Measurements from ENCODE around the gene RAB6D. TPM values are rescaled to one million over a fixed set of nuclear protein-coding genes. Genes with fewer than 3 reads are reported as not detected.
"Not testable (repeated sequence)": the region's sequence is repeated elsewhere in the genome, so short reads cannot be mapped to it uniquely, and the experiment has no call there.

RAB6D gene
- total RNA-seq, 1 donor from 2014 or later = 0.56 TPM

DNA sequence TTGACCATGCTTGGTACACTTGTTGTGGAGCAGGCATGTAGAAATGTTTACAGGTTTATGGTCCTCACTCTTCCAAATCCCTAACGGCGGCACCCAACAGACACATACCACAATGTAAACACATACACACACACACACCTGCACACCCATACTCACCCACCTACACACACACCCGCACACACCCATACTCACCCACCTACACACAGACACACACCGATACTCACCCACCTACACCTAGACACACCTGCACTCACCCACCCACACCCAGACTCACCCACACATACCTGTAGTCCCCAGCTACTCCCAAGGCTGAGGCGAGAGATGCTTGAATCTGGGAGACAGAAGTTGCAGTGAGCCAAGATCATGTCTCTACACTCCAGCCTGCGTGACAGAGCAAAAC, 1.5 kb upstream of the RAB6D start:
- no peak for DNase-seq (ENCODE audit: extremely low spot score, unreplicated experiment)
- H3K4me3 Mint-ChIP-seq = peak overlapping the region; percentile 9
- no peaks in the 10 kb centered on the region for H3K36me3 Mint-ChIP-seq
- peaks cover 3% of the 10 kb centered on the region for H3K4me1 Mint-ChIP-seq (ENCODE audit: unreplicated experiment)
- H3K9me3 Mint-ChIP-seq = no peaks in the 10 kb centered on the region
- H3K27ac Mint-ChIP-seq = no peak overlapping the region
- no peak for TF ChIP-seq CTCF (conservative IDR thresholded peaks at IDR 0.05)
- H3K27me3 Mint-ChIP-seq = peaks cover 48% of the 10 kb centered on the region

- Mint-ChIP-seq H3K27ac (peak overlapping the region; percentile 12), H3K27me3 (peaks cover 64% of the 10 kb centered on the region)
Measured at GRCh38 chr2:131363213-131363612, 755 bp downstream of the RAB6D start.

GRCh38 chr2:131361773-131362172, 2.2 kb downstream of the RAB6D start:
- H3K27ac Mint-ChIP-seq; DNase-seq (ENCODE audit: extremely low spot score, unreplicated experiment); H3K36me3 Mint-ChIP-seq; H3K4me1 Mint-ChIP-seq (ENCODE audit: unreplicated experiment); H3K9me3 Mint-ChIP-seq: not testable (repeated sequence)
- Mint-ChIP-seq H3K4me3 (peak overlapping the region; percentile 65), H3K27me3 (peaks cover 71% of the 10 kb centered on the region)
- TF ChIP-seq CTCF (conservative IDR thresholded peaks at IDR 0.05) = peak; percentile 59

More at GRCh38 chr2:131363213-131363612, 755 bp downstream of the RAB6D start:
- H3K36me3 Mint-ChIP-seq; H3K9me3 Mint-ChIP-seq; H3K4me1 Mint-ChIP-seq (ENCODE audit: unreplicated experiment); DNase-seq (ENCODE audit: extremely low spot score, unreplicated experiment): not testable (repeated sequence)
- peak overlapping the region; percentile 73 for H3K4me3 Mint-ChIP-seq

DNA sequence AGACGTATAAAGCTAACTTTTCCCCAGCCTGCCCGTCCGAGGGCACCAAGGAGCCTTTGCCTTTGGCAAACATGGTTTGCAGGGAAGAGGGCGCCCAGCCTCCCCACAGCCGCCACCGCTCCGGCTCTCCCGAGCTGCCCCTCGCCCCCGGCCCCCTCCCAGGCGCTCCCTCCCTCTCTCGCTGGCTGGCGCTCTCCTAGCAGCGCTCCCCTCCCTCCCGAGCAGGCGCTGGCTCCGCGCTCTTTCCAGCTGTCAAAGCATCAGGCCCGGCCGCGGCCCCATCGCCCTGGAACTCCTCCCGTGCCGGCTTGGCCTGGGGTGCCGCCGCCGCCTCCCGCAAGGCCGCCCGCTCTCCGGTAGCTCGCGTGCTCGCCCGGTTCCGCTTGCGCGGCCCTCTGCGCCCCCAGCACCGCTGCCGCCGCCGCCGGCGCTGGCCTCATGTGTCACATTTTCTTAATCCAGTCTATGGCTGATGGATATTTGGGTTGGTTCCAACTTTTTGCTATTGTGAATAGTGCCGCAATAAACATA, 10.7 kb downstream of the RAB6D start:
- not testable (repeated sequence) for H3K9me3 Mint-ChIP-seq; H3K4me1 Mint-ChIP-seq (ENCODE audit: unreplicated experiment)

GRCh38 chr2:131349021-131349420, 14.9 kb downstream of the RAB6D start:
- no peaks in the 10 kb centered on the region for H3K36me3 Mint-ChIP-seq
- H3K4me3 Mint-ChIP-seq = no peak overlapping the region
- H3K9me3 Mint-ChIP-seq = no peaks in the 10 kb centered on the region
- no peaks in the 10 kb centered on the region for H3K4me1 Mint-ChIP-seq (ENCODE audit: unreplicated experiment)
- H3K27me3 Mint-ChIP-seq = peaks cover 44% of the 10 kb centered on the region
- no peak for TF ChIP-seq CTCF (conservative IDR thresholded peaks at IDR 0.05)
- no peak for DNase-seq (ENCODE audit: extremely low spot score, unreplicated experiment)
- H3K27ac Mint-ChIP-seq = no peak overlapping the region

More for the DNA sequence above, 10.7 kb downstream of the RAB6D start:
- not testable (repeated sequence) for H3K27ac Mint-ChIP-seq; H3K36me3 Mint-ChIP-seq; DNase-seq (ENCODE audit: extremely low spot score, unreplicated experiment)
- H3K4me3 Mint-ChIP-seq = peak overlapping the region; percentile 68
- peaks cover 63% of the 10 kb centered on the region for H3K27me3 Mint-ChIP-seq

- not testable (repeated sequence) for H3K27ac Mint-ChIP-seq; H3K36me3 Mint-ChIP-seq; DNase-seq (ENCODE audit: extremely low spot score, unreplicated experiment); H3K4me1 Mint-ChIP-seq (ENCODE audit: unreplicated experiment); H3K4me3 Mint-ChIP-seq; H3K9me3 Mint-ChIP-seq
- H3K27me3 Mint-ChIP-seq = peaks cover 29% of the 10 kb centered on the region
Measured at GRCh38 chr2:131347035-131347434, 16.9 kb downstream of the RAB6D start.

GRCh38 chr2:131339307-131339706, 24.7 kb downstream of the RAB6D start:
- H3K4me3 Mint-ChIP-seq; H3K36me3 Mint-ChIP-seq; H3K27ac Mint-ChIP-seq; DNase-seq (ENCODE audit: extremely low spot score, unreplicated experiment); H3K4me1 Mint-ChIP-seq (ENCODE audit: unreplicated experiment); H3K9me3 Mint-ChIP-seq: not testable (repeated sequence)
- H3K27me3 Mint-ChIP-seq = peaks cover 45% of the 10 kb centered on the region

- H3K9me3 Mint-ChIP-seq; H3K4me1 Mint-ChIP-seq (ENCODE audit: unreplicated experiment); H3K27ac Mint-ChIP-seq; DNase-seq (ENCODE audit: extremely low spot score, unreplicated experiment); H3K36me3 Mint-ChIP-seq; H3K4me3 Mint-ChIP-seq: not testable (repeated sequence)
- peaks cover 61% of the 10 kb centered on the region for H3K27me3 Mint-ChIP-seq
- peak; percentile 64 for TF ChIP-seq CTCF (conservative IDR thresholded peaks at IDR 0.05)
Measured at GRCh38 chr2:131335319-131335718, 28.6 kb downstream of the RAB6D start.

DNA sequence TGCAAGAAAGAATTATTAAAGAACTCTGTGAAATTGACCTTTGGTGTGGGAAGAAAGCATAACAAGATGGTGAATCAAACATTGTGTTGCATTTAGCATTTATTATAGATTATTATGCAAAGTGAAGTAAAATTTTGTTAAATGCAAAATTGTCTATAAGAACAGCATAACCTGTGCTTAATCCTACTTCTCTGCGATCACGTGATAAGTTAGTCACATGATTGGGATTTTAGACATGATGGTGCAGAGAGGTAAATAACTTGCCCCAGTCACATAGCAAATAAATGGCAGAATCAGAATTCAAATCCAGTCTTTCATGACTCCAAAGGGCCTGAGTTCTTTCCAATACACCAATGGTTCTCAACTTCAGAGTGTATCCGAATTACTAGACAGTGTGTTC, 31.3 kb downstream of the RAB6D start:
- not testable (repeated sequence) for H3K9me3 Mint-ChIP-seq; H3K4me3 Mint-ChIP-seq; DNase-seq (ENCODE audit: extremely low spot score, unreplicated experiment); H3K4me1 Mint-ChIP-seq (ENCODE audit: unreplicated experiment); H3K36me3 Mint-ChIP-seq; H3K27ac Mint-ChIP-seq
- peaks cover 54% of the 10 kb centered on the region for H3K27me3 Mint-ChIP-seq

DNA sequence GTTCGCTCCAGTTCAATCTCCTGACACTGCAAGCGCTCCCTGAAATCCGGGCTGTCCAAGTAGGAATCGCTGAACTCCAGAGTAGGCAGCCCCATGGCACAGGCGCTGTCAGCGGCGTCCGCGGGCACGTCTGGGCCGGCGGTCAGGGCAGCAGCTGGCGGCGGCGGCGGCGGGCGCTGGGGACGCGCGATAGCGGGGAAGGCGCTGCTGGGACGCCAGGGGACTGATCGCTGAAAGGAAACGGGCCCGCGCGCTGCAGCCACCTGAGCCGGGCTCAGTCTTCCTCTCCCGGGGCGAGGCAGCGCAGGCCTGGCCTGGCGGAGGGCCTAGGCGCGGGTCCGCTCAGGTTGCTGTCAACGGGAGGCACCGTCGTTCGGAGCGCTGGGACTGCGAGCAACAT, 33.0 kb downstream of the RAB6D start:
- not testable (repeated sequence) for H3K4me1 Mint-ChIP-seq (ENCODE audit: unreplicated experiment); H3K4me3 Mint-ChIP-seq; H3K9me3 Mint-ChIP-seq; H3K36me3 Mint-ChIP-seq; H3K27ac Mint-ChIP-seq; DNase-seq (ENCODE audit: extremely low spot score, unreplicated experiment)
- peaks cover 51% of the 10 kb centered on the region for H3K27me3 Mint-ChIP-seq

Measured in type B pancreatic cell (in vitro differentiated cells).